Mucosa of gallbladder (tissue), 1 donor: ENCODE results near the gene PLCG1. TPM values are rescaled to one million over a fixed set of nuclear protein-coding genes. Genes with fewer than 3 reads are reported as not detected.

ENCODE experiments used
- DNase-seq: peaks from one replicate; pipeline ENCODE4 v3.0.0-alpha.2; 2020; ENCODE audit warnings: low spot score
- total RNA-seq: library from RNA; stranded (reverse); gene quantifications from one replicate; pipeline ENCODE4 v1.2.1, GENCODE V29; 2021
- donor health status: DM: no; HTN: no; CAD: no.

The PLCG1 gene
- total RNA-seq, 1 donor from 2014 or later = 138 TPM

DNA sequence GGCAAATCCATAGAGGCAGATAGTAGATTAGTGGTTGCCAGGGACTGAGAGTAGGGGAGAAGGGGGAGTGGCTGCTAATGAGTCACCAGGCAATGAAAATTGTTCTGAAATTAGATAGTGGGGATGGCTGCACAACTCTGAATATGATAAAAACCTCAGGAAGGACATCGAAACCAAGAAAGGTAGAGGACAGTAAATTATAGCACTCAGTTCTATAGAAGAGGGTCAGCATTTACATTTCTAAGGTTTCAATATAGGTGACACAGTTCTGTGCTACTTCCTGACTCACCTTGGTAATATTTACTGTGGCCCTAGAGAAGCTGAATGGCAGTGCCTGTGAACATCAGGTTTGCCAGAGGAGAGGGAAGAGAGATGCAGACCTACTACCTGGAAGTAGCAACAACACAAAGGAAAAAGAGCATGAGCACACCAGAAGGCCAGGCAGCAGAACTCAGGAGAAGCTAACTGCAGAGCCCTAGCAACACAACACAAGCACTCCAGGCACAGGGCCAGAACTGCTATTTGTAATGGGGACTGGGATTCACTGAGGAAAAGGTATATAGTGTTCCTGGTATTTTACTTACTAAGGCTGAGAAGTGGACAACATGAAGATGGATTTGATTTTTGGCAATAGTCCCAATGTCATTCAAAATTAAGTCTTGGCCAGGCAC, 75.9 kb downstream of the PLCG1 start:
- no peak for DNase-seq

GRCh38 chr20:41214202-41214601, 76.9 kb downstream of the PLCG1 start:
- DNase-seq = no peak

DNA sequence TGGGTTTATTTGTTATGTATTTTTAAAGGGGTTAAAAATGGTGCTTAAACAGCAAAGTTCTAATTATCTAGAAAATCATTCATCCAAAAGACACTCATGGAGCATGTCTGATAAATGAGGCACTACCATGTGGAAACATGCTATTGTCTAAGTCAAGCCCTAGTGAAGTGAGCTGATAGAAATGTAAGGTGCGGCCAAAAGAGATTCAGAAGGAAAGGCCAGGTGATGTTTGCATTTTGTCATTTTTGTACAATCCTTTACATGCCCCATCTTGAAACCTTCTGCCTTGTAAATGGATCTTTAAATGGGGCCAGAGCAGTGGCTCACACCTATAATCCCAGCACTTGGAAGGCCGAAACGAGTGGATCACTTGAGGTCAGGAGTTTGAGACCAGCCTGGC, 77.3 kb downstream of the PLCG1 start:
- DNase-seq = no peak

- no peak for DNase-seq
Observed at GRCh38 chr20:41217422-41217821, 80.1 kb downstream of the PLCG1 start.

DNA sequence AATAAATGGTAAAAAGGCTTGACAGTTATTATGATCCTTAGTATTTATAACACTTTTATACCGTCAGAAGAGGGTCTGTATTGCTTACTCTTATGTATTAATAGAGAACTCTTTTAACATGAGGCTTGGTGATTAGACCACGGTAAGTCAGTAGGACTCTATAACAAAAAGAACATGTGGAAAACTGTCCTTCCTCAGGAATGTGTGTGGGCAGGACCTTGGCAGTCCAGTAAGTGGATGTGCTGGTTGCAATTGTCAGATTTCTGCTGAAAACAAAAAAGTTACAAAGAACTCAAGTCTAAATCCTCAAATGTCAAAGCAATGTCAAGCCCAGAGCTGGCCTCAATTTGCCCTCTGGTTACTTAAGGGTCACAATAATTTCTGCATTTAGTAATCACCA, 81.1 kb downstream of the PLCG1 start:
- no peak for DNase-seq

- DNase-seq = no peak
Observed at GRCh38 chr20:41219824-41220223, 82.5 kb downstream of the PLCG1 start.

DNA sequence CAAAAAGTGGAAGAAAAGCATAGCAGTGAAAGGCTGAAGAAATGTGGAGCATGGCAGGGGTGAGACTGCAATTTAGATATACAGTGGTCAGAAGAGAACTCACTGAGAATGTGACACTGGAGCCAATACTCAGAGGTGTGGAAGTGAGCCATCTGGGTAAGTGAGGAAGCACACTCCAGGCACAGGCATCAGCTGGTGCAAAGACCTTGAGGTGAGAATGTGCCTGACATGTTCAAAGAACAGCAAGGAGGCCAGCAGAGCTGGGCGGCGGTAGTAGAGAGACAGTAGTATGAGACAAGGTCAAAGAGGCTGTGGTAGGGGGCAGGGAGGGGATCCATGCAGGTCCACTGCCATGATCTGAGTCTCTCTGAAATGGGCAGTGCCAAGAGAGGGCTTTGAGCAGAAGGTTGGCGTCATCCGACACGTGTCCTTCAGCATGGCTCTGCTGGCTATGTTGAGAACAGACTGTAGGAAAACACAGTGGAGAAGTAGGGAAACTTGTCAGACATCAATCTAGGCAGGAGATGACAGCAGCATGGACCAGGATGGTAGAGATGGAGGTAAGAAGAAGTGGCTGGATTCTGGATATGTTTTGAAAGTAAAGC, 84.4 kb downstream of the PLCG1 start:
- DNase-seq = no peak

DNA sequence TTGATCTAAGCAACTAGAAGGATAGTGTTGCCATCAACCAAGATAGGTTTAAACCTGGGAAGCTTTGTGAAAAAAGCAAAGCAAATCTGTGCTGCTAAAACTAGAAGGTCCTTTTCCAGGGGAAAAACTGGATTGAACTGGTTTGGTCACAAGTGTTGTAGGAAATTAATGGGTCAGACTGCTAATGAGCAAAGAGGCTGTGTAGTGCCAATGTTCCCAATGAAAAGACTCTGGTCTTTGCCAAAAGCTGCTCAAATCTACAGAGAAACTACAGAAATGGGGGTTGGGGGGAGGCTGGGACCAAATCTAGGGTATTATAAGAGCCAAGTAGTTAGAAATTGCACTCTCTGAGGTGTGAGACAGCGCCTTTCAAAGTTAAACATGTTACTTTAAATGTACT, 85.0 kb downstream of the PLCG1 start:
- DNase-seq = no peak

GRCh38 chr20:41222703-41223102, 85.4 kb downstream of the PLCG1 start:
- DNase-seq = no peak

GRCh38 chr20:41223112-41223511, 85.8 kb downstream of the PLCG1 start:
- no peak for DNase-seq

DNA sequence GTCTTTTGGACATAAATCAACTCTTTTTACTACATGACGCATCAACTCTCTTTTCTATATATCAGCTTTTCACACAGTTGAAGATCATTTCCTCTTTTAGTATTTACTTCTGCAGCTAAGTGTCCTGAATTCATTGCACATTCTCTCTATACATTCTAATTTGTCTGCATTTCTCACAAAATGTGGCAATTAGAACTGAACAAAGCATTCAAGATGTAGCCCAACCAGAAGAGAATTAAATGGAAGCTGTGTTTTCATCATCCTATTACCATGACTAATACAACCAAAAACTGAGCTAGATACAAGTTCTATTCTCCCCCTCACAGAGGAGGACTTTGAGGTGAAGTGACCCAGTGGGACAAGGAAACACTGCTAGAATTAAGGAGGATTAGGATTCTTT, 86.9 kb downstream of the PLCG1 start:
- no peak for DNase-seq

DNA sequence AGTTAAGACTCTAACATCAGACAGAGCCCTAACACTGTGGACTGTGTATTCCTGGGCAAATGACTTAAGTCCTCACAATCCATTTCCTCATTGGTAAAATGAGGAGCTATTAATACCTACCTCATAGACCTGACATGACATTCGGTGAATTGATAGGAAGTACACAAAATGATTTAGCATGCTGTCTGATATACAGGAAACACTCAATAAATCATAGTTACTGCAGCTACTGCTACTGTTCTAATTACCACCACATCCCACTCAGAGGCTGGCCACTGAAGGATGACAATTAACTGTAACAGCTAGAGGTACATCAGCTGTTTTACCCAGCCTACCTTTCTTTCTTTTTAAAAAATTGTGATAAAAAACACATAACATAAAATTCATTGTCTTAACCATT, 87.7 kb downstream of the PLCG1 start:
- DNase-seq = no peak

DNA sequence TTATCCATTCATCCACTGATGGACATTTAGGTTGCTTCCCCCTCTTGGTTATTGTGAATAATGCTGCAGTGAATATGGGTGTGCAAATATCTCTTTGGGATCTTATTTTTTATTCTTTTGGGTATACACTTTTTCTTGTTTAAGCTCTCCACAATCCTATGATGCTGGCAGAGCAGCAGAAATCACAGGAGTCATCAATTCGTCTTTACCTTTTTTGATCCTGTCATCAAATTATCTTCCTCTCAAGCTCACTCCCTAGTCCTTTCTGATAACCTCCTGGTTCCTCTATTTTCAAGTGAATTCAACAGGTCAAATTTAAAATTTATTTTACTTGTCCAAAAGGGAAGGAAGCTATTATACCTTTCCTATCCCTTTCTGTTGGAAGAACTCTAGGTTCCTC, 89.1 kb downstream of the PLCG1 start:
- no peak for DNase-seq

Other genes with a start within 250 kb of the PLCG1 start
- 83.2 TPM for gene TOP1, start 108.7 kb upstream of the PLCG1 start, total RNA-seq
- gene ZHX3, start 180.2 kb downstream of the PLCG1 start, total RNA-seq = 47.3 TPM
- 41.8 TPM for gene LPIN3, start 203.3 kb downstream of the PLCG1 start, total RNA-seq
- 0.63 TPM for gene EMILIN3, start 229.3 kb downstream of the PLCG1 start, total RNA-seq